CD4-positive, alpha-beta T cell treated with Interleukin-21 for 1 hour (primary cell): Measurements from ENCODE around the gene EHHADH.
"Not testable (repeated sequence)": the region's sequence is repeated elsewhere in the genome, so short reads cannot be mapped to it uniquely, and the experiment has no call there.

Experiments
- DNase-seq: peaks from one replicate; pipeline ENCODE4 v3.0.0-alpha.2; 2020

Gene EHHADH

DNA sequence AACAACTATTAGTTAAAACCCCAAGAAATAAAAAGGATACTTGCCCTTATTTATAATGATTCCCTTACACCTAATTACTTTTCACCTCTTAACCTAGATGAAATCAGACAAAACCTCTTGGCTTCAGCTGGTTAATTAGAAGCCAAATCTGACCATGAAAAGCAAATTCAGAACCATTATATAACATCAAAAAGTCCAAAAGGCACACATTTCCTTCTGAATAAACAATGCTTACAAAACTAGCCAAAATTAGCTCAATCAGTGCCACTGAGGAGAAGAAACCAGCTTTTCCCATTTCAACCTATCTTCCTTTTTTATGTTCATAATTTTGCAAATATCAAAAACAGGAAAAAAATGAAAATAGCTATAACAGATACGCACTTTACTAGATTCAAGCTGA, 3.2 kb downstream of the EHHADH start:
- no peak for DNase-seq

DNA sequence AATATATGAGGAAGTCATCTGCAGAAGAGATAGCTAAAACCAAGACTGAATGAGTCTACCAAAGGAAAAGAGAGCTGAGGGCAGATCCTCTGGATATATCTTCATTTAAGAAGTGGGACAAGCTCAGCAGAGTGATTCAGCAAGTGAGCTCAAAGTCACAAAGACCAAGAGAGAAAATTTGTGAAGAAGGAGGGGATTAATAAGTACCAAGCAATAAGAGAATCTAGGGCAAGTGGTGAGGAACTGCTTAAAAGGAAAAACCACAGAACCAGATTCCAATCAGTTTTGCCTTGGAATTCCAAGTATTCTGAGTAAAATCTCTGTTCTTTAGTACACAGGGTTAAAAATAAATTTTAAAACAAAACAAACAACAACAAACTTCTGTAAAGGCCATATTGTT, 3.6 kb downstream of the EHHADH start:
- DNase-seq: no peak

DNA sequence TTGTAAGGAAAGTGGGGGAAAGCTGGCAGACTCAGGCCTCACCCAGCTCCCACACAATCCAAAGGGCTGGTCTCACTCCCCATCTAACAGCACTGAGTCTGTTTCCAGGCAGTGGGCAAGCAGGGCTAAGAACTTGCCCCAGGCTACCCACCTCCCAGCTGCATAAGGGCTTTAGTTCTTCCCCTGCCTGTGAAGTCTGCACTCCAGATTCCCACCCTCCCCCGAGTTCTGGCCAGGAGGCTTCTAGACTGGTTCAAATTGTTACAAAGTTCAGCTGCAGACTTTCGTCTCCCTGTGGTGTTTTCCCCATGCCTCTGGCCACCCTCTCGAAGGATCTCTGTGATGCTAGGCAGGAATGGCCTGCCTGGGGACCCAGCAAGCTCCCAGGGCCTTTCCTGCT, 11.2 kb downstream of the EHHADH start:
- DNase-seq: no peak

DNA sequence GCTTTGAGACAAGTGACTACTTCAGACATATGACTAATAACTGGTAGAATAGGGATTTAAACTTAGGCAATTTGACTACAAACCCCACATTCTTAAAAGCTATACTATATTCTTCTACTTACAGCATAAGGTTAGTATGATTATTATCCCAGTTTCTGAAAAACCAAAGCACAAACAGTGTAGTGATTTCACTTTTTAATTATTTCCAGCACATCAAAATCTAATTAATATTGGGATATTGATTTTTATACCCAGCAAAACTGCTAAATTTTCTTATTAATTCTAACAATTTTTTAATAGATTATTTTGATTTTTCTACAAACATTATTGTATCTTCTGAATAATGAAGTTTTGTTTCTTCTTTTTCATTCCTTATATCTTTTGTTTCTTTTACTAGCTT, 16.9 kb downstream of the EHHADH start:
- no peak for DNase-seq

DNA sequence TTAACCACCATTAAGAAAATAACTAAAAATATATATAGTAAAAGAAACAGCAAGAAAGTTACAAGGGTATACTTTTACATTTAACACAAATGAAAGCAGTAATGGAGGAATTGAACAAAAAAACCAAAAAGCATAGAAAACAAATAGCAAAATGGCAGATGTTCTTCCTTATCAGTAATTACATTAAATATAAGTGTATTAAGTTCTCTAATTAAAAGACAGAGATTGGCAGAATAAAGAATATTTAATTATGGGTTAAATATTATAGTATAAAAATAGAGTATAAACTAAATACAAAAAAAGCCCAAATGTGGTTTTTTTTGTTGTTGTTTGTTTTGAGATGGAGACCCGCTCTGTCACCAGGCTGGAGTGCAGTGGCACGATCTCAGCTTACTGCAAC, 20.5 kb downstream of the EHHADH start:
- DNase-seq: no peak

DNA sequence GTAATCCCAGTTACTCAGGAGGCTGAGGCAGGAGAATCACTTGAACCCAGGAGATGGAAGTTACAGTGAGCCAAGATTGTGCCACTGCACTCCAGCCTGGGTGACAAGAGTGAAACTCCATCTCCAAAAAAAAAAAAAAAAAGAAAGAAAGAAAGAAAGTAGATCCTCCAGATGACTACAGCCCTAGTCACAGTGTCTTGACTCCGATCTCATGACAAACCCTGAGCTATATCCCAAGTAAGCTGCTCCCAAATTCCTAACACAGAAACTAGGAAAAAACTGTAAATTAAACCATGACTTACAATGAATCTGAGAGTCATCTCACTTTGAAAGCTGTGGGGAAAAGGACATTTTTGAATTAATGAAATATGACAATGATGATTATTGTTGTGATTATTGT, 27.3 kb downstream of the EHHADH start:
- not testable (repeated sequence) for DNase-seq

DNA sequence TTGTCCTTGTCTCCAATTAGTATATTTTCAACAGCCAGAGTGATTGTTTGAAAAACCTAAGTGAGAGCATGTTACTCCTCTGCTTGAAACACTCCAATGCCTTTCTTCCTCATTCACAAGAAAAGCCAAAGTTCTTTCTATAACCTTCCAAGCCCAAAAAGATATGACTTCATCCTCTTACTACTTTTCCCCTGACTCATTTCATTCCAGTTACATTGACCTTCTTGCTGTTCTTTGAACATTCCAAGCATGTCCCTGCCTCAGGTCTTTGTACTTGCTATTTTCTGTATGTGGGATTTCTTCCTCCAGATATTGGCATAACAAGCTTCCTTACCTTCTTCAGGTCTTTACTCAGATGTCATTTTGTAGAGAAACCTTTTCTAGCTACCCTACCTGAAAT, 28.3 kb downstream of the EHHADH start:
- DNase-seq: no peak

- DNase-seq: no peak
Measured at GRCh38 chr3:185225080-185225479, 28.8 kb downstream of the EHHADH start.

DNA sequence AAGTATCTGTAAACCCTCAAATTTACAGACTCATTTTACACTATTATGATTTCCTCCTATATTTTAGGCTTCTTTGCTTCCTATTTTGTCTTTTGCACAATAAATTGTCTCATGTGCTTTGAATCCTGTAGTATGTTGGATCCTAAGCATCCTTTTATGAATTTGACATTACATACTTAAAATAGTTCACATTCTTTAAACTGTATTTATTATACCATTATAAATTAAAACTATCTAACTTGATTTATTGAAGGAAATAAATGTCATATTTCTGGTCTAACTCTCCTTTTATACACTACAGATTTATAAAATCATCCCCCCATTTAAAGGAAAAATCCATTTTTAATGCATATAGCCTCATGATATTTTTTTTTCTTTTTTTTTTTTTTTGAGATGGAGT, 32.6 kb downstream of the EHHADH start:
- no peak for DNase-seq

- DNase-seq: no peak
Measured at GRCh38 chr3:185216607-185216958, 37.3 kb downstream of the EHHADH start.

DNA sequence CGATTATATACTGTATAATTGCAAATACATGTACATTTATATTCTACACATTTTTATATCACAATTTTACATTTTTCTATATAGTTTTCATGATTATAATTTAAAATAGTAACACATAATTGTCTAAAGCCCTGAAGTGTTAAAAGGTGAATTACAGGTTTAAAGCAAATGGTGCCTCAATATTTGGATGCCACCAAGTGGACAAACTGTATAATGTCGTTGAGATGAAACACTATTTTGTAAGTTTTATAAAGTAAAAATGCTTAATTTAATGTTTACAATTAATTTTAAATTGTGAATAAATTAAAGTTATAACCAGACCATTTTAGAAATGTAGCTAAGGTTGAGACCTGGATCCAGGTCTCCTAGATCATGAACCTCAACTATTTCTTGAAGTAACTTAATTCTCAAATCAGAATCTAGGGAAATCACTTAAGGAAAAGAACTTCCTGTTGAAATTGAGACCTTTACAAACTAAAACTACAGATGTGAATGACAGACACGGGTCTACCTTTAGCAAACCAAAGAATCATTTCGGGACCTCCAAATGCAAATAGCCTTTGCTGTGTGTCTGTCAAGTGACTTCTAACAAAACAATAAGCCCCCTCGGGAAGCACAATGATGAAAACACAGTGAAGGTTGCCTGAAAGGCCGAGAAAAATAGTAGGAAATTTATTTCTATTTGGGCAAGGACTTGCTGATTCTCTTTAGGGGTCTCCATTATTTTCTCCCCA, 37.8 kb downstream of the EHHADH start:
- no peak for DNase-seq

DNA sequence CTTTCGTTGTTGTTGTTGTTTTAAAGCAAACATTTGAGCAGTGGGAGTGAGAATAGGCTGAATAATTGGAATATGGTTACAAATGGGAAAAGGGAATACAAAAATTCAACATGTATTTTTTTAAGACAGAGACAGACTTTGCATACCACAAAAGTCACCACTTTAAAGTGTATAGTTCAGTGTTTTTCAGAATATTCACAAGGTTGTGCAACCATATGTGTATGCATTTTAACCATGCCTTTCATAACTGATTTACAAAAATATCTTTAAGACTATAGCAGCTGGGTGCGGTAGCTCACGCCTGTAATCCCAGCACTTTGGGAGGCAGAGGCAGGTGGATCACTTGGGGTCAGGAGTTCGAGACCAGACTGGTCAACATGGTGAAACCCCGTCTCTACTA, 41.3 kb downstream of the EHHADH start:
- no peak for DNase-seq

- DNase-seq: no peak
Measured at GRCh38 chr3:185212086-185212485, 41.8 kb downstream of the EHHADH start.

DNA sequence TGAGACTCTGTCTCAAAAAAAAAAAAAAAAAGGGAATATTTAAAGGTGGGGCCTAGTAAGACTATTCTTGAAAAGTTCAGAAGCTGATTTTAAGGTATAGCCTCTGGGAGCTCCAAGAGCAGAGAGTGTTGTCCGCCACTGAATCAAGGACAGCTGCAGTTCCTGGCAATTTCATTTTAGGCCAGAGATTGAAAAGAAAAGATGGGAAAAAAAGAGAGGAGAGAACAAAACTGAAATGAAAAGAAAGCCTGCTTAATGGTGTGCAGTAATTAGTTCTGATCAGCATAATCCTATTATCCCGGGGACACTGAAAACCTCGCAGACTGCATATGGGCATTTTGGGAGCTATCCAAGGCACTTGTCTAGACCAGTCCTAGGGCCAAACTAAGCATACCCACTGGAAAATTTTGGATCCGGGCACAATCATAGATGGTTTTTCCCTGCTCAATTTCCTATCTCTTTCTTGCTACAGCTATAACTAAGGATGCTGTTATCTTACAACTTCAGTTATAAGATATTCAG, 43.2 kb downstream of the EHHADH start:
- DNase-seq: no peak

GRCh38 chr3:185208823-185209222, 45.0 kb downstream of the EHHADH start:
- no peak for DNase-seq

GRCh38 chr3:185207931-185208746, 45.7 kb downstream of the EHHADH start:
- DNase-seq: no peak

DNA sequence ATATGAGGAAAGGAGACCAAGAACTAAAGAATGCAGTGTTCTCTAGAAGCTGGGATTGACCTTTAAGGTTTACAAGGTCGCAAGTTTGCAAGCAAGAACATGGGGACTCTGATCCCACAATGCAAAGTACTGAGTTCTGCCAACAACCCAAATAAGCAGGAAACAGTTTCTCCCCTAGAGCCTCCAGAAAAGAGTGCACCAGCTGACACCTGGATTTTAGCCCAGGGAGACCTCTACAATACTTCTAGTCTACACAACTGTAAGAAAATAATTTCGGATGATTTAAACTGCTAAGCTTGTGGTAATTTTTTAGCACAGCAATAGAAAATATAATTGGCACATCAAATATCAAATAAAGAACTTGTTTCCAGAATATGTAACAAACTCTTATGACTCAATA, 46.4 kb downstream of the EHHADH start:
- no peak for DNase-seq

DNA sequence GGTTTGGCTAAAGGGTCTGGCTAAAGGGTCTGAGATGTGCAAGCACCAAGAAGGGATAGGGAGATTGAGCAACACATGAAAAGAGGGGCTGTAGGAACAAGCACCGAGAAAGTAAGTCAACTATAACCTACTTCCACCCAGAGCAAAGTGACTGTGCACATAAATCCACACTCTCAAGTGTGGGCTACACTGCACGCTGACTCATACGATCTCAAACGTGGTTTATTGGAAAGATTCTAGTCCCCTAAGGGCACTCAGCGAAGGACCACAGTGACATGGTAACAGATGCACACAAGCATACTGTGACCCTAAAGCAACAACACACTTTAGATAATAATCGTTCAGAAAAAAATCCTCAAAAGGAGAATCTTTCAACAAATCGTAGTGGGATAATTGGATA, 48.0 kb downstream of the EHHADH start:
- no peak for DNase-seq

GRCh38 chr3:185204894-185205293, 49.0 kb downstream of the EHHADH start:
- DNase-seq: no peak

- no peak for DNase-seq
Measured at GRCh38 chr3:185200639-185201038, 53.2 kb downstream of the EHHADH start.

GRCh38 chr3:185199671-185200070, 54.2 kb downstream of the EHHADH start:
- no peak for DNase-seq

DNA sequence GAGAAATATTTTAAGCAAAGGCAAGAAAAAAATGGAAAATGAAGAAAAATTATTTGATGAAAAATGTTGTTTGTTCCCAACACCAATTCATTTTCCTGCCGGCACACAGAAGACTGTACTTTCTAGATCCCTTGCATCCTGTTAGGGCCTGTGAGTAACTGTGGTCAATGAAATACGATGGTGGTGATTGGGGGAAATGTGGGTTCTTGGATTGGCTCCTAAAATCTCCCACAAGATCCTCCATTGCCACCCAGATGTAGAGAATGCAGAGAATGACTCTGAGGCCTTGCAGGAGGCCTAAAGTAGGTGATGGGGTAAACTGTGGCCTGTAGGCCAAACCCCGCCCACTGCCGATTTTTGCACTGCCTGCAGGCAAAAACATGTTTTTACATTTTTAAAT, 54.6 kb downstream of the EHHADH start:
- DNase-seq: no peak

DNA sequence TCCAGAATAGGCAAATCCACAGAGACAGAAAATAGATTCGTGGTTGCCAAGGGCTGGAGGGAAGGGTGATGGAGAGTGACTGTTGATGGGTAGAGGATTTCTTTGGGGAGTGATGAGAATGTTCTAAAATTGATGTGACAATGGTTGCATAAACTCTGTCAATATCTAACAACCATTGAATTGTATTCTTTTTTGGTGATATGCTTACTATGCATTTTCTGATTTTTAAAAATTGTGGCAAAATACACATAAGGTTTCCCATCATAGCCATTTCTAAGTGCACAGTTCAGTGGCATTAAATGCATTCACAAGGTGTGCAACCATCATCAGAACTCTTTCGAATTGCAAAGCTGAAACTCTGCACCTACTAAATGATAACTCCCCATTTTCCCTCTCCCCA, 56.8 kb downstream of the EHHADH start:
- DNase-seq: no peak

DNA sequence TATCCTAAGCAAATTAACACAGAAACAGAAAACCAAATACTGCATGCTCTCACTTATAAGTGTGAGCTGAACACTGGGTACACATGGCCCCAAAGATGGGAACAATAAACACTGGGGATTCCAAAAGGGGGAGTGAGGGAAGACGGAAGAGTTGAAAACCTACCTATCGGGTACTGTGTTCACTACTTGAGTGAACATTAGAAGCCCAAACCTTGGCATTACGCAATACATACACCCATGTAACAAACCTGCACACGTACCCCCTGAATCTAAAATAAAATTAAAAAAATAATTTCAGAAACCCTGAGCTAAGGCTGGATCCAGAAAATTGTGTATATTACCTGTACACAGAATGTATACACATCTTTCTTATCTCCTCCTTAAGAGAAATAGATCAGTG, 58.2 kb downstream of the EHHADH start:
- DNase-seq: no peak

- DNase-seq: no peak
Measured at GRCh38 chr3:185188816-185189215, 65.0 kb downstream of the EHHADH start.
